HG03139 (cell line): ENCODE data around the gene OR6F1.
"Not testable (repeated sequence)": the region's sequence is repeated elsewhere in the genome, so short reads cannot be mapped to it uniquely, and the experiment has no call there.

Source experiments
- ATAC-seq: cut with Tn5 transposase; IDR thresholded peaks from one replicate; pipeline ENCODE4 v1.9.1; 2021; ENCODE audit not compliant: unreplicated experiment

The OR6F1 gene

DNA sequence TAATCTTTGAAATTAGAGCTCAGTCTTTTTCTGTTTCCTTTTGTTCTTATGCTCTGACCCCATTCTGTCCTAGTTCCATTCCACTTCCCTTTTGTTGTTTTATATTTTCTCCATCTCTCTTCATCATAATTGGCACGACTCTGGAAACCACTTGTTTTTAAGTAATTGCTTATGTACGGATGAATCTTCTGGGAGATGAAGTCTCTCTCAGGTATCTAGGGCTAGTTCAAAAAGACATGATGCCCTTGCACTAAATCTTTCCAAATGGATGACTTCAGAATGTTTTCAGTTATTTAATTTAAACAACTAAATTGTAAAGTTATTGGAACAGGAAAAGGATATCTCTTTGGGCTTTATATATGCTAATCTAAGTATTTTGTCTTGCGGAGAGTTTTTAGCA, at the start of gene OR6F1:
TSS of gene OR6F1 (minus strand) at position 101 of the 400 bp plus-strand sequence. CDS start 3,891 bp downstream, outside the sequence.
- no peak for ATAC-seq

DNA sequence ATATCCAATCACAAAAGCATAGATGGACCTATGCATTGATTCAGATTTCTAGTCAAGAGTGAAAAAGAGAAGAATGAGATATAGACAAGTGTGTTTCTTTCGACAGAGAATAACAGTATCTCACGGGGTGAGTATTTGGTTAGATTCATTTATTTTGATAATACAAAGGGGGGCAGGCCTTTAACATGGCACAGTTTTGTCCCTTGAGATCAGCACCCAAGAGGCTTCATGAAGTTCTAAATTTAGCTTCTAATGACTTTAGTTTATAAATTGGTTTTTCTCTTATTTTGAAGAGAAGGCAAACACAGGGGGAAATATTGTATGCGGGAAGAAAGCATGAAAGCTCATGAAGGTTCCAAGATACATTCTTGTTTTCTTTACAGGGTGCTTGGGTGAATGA, 44.0 kb upstream of the OR6F1 start, which contains the start of gene OR1C1:
TSS of gene OR1C1 (minus strand) at position 101 of the 400 bp plus-strand sequence. CDS start 2,150 bp downstream, outside the sequence.
- no peak for ATAC-seq

DNA sequence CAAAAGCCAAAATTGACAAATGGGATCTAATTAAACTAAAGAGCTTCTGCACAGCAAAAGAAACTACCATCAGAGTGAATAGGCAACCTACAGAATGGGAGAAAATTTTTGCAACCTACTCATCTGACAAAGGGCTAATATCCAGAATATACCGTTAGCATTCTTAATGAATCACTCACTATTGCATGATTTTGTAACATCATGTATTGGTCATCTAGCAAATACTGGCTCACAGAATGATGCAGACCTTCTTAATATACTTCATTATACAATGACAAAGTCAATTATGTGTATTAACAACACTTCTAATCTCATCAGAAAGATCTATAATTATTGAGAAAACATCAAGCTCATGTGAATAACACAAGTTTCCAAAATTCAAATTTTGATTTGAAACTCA, 37.9 kb upstream of the OR6F1 start:
- ATAC-seq = not testable (repeated sequence)

DNA sequence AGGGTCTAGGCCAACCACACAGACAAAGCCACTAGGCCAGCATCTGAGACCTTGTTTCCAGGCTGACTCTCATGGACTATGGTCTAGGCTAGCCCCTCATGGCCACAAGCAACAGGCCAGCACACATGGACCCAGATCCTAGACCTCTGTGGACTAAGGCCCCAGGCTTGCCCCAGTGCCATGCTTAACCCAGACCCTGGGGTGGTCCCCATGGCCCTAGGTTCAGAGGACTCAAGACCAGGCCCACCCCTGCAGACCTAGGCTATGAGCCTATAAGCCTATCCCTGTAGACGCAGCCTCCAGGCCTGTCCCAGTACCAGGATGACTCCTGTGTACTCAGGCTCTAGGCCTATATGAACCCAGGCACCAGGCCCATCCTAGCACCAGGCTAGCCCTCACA, 33.4 kb upstream of the OR6F1 start:
- no peak for ATAC-seq

DNA sequence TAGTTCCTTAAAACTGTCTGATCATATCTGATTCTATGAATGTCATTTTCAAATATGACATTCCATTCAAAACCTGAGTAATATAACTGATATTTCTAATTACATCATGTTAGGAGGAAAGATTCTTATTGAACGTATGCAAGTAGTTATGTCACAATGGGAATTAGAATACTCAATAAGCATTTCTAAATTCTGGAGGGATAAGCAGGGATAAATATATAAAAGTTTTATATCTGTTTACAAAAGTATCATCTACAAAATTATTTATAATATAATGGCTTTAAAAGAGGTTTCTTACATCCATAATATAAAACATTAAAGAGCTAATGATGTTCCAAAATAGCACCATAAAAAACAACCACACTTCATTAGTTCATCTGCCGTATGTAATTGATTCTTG, 31.6 kb upstream of the OR6F1 start, which contains the start of gene OR14A2:
TSS of gene OR14A2 (minus strand) at position 101 of the 400 bp plus-strand sequence.
- ATAC-seq = no peak

DNA sequence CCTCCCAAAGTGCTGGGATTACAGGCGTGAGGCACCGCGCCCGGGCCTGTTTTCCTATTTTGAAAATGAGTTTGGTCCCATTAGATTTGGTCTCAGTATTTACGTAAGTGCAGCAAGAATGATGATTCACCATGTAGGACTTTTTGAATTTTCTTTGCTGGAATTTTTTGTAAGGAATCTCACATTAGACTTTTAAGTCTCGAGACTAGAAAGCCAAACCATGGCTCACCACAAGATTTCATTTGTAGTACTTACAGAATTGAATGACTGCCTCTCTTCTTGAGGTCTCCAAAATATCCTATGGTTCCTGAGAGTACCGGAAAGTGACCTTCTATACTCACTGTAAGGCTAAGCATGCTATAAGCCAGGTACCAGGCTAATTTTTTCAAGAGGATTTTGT, 31.2 kb upstream of the OR6F1 start:
- ATAC-seq = no peak

DNA sequence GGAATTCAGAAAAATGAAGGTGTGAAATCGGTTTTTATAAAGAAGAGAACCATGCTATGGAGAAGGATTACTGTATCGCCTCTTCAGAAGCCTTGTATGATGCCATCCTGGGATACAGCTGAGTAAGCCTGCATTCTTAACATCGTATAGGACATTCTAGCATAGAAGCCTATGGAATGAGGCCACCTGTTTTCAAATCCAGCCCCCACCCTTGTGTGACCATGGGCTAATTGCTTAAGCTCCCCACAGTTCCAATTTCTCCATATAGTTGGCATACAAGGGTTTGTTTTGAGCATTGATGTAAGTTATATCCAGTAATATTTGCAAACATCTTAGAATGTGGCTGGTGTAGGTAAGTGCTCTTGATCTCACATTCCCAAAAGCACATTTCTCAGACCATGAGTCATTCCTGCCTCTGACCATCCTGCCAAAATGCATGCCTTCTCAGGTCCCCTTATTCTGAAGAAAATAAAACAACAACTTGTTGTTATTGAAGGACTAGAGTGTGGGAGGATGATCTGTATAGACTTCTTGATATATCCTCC, 30.0 kb upstream of the OR6F1 start:
- ATAC-seq = no peak

DNA sequence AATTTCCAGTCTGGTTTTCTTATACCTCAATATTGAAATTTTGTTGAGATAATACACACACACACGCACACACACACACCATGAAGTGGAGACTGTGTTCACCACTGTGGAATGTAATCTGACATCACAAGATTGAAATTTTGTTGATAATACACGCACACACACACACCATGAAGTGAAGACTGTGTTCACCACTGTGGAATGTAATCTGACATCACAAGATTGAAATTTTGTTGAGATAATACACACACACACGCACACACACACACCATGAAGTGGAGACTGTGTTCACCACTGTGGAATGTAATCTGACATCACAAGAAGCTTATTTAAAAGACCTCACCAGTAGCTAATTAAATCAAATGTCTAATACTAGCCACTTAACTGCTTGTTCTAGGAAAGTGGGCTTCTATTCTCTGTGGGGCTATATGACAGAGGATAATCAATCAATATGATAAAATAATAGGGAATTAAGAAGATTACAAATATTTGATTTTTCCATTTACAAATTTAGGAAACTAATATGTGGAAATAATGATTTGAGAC, 25.8 kb upstream of the OR6F1 start:
- not testable (repeated sequence) for ATAC-seq

DNA sequence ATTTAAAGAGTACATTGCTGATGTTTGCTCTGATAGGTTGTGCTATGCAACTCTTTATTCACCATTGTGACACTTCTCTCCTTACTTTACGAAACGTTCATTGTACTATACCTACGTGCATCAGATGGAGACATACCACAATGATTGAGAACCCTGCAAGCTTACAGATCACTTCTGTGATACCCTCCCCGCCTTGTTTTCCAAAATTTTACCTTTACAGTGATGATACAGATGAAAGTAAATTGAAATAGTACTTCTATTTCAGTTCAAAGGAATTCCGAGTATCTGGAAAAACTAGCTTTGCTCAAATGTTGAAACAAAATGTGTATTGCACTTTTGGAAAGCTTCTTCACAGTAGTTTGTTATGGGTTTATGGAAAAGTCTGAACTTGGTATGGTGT, 25.3 kb upstream of the OR6F1 start:
- no peak for ATAC-seq

DNA sequence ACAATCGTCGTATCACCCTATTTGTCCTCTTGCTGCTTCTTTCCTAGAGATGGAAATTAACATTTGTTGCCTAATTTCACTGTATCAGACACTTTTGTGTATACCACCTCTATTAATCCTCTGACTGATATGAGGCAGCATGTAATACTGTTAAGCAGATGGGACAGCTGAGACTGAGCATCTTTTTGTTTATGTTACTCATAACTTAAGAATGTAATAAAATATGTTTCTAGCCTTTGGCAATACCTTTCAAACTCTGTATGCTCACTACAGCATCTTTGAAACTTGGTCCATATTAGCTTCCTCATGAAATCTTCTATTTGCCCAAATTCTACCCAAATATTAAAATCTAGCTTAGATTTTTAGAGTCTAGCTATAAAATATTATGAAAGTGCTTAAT, 24.3 kb upstream of the OR6F1 start:
- no peak for ATAC-seq

DNA sequence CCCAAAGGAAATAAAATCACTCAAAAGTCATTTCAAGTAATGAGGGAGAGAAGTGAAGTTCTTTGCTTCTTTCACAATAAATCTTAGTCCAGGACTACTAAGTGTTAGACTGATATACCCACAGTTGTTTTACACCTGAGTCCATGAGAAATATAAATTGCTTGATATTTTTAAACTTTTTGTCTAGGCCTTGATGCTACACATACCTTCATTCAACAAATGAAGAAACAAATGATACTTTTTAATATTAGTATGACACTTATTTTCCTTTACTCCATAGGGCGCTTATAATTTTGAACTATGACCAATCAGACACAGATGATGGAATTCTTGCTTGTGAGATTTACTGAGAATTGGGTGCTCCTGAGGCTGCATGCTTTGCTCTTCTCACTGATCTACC, 21.9 kb upstream of the OR6F1 start, which contains the start of gene OR14K1:
TSS of gene OR14K1 (plus strand) at position 301 of the 400 bp plus-strand sequence. CDS start at position 301, 0 bp downstream.
- ATAC-seq = no peak

DNA sequence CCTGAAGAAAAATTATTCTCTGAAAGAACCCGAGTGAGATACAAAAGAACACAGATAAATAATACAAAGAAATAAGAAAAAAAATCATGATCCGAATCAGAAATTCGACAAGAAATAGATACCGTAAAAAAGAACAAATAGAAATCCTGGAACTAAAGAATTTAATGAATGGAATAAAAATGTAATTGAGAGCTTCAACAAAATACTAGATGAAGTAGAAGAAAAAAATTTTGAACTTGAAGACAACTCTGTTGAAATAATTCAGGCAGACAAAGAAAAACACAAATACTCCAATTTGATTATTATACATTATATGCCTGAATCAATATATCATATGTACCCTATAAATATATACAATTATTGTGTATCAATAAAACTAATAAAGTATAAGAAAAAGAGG, 4.8 kb upstream of the OR6F1 start:
- ATAC-seq = no peak

DNA sequence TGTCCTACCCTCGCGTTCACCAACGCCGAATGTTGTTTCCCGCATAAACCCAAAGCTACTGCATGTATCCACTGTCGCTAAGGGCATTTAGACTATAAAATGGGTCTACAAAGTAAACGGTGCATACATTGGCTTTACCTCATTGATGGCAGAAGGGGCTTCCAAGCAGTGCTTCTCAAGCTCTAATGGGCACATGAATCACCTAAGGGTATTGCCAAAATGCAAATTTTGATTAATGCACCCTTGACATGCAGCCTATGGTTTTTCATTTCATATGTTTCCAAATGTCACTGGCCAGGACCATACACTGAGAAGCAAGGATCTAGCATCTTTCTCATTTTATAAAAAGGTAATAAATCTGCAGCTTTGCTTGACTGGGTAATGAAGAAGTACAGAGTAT, 2.7 kb downstream of the OR6F1 start:
- ATAC-seq = no peak

DNA sequence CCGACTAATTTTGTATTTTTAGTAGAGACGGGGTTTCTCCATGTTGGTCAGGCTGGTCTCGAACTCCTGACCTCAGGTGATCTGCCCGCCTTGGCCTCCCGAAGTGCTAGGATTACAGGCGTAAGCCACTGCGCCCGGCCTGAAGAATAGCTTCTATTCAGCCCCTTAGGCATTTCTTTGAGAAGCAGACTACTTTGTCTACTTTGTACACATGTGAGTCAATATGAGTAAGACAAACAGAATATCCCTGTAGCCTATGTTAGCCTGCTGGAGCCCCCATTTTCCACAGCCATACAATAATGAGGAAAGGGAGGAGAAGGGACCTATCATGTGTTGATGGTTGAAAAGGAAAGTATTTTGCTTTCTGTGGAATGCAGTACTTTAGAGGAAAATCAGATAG, 5.8 kb downstream of the OR6F1 start:
- not testable (repeated sequence) for ATAC-seq

DNA sequence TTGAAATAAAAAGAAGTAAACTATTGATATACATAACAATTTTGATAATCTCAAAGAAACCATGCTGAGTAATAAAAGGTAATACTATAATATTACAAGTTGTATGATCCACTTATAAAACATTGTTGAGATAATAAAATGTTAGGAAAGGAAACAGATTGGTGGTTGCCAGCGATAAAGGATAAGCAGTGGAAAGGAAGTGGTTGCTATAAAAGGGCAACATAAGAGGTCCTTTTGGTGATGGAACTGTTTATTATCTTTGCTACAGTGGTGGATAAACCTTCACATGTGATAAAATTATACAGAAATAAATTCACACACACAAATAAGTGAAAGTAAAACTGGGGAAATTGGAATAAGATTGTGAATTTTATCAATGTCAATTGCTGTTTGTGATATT, 15.1 kb downstream of the OR6F1 start:
- no peak for ATAC-seq

DNA sequence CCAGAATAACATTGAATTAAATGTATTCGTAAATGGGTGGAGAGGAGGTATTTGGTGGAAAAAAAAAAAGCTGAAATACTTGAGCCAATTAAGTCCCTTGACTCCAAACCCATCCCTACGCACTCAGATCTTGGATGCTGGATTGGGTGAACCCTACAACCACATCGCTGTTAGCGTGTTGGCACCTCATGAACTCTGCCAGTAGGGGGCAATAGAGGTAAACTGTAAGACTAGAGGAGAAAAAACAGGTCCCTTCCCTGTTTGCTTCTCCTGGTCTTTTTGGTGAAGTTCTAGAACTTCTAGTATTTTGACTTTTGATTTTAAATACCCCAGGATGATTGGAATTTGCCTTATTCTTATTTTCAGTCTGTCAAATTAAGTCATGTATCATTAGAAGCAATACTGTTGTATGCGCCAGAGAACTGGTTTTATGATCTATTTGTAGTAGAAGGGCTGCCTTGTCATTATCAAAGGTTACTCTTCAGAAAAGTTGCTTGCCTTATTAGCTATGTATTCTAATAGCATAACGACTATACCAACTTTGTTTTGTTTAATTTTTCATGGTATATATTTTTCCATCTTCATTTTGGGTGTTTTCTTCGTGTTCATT, 35.1 kb downstream of the OR6F1 start:
- ATAC-seq = peak; percentile 93

DNA sequence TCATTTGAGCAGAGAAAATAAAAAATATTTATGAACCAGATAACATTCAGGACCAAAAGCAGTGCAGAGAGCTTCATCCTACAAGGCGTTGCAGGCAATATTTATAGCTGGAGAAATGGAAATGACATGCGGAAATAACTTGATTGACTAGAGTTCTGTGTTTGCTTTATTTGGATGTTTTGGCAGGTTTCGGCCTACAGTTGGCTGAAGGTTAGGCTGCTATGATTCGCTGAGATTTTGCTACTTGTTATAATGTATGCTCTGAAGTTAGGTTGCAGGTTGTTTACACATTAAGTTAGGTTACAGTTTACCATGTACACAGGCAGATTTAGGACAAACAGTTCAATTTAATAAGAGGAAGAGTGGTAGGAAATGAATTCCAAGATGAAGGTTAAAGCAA, 36.3 kb downstream of the OR6F1 start:
- ATAC-seq = no peak

DNA sequence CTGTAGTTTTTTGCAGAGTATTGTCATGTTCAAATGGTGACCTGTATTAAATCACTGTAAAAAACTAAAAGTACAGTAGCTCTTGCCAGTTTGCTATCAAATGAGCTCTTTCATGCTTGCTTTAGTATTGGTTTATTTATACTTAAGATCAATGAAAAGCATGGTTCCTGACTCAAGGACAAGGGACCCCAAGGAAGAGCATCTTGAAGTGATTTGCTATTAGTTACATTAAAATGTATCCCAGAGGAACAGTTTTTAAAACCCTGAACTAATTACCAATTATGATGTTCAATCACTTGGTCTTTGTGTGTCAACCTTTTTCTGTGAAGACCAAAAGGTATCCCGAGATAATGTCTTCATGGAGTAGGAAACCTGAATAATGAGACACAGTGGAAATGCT, 36.8 kb downstream of the OR6F1 start, which contains the start of gene OR13G1:
TSS of gene OR13G1 (minus strand) at position 101 of the 400 bp plus-strand sequence. CDS start 6,698 bp downstream, outside the sequence.
- no peak for ATAC-seq

DNA sequence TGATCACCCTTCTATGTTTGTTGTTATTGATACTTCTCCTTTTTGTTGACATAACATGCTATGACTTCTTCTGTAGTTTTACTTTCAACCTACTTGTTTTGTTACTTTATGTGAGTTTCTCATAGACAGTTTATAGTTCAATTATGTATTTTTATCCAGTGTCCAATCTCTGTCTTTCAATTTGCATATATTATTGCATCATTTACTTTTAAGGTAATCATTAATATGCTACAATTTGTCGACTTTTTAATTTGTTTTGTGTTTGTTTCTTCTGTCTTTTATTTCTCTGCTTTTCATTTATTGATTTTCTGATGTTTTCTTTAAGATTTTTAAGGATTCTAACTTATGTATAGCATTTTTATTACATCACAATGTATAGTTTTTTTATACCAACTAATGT, 47.2 kb downstream of the OR6F1 start:
- ATAC-seq = no peak
